Fibroblast of lung (primary cell): ENCODE measurements around the gene GIGYF1.

Source experiments
- CTCF ChIP-seq, 2 donors: IDR thresholded peaks in 1 of 2; conservative IDR thresholded peaks in 1 of 2; 1 replicate in 1 of 2; 2 replicates in 1 of 2; pipeline ENCODE4 v1.5.1; 2011 to 2012; ENCODE audit warnings: low read length in 2 of 2, control low read depth in 1 of 2, inconsistent platforms in 1 of 2, low read depth in 1 of 2, mild to moderate bottlenecking in 1 of 2
- EZH2 ChIP-seq: IDR thresholded peaks from 2 replicates; pipeline ENCODE4 v1.5.1; 2012; ENCODE audit warnings: low read length, control low read depth, mild to moderate bottlenecking; ENCODE audit errors: missing control alignments

- TF ChIP-seq CTCF (conservative IDR thresholded peaks at IDR 0.05 in 1 of 2, IDR thresholded peaks at IDR 0.05 in 1 of 2; ENCODE audit: low read depth in 1 of 2, low read length in 2 of 2) (no peak), EZH2 (no peak)
Measured at GRCh38 chr7:100680576-100681271, 13.3 kb downstream of the GIGYF1 start.
